SIG-M5 treated with dmso at 0.1 percent for 504 hours (cell line): ENCODE measurements around the gene TCP11L2.

ENCODE experiments used
- DNase-seq: peaks from one replicate; lab custom pipeline; 2025; ENCODE audit not compliant: unreplicated experiment; lab: John Stamatoyannopoulos, UW

The TCP11L2 gene

GRCh38 chr12:106302401-106303201 is at the start of gene TCP11L2:
Gene TCP11L2 (plus strand): TSS chr12:106302733. CDS start chr12:106311076, 8,343 bp downstream.
- DNase-seq = peak; percentile 75

GRCh38 chr12:106254724-106255123 is 47.8 kb upstream of the TCP11L2 start:
- no peak for DNase-seq

GRCh38 chr12:106255493-106255892 is 47.0 kb upstream of the TCP11L2 start:
- no peak for DNase-seq

GRCh38 chr12:106255952-106256351 is 46.6 kb upstream of the TCP11L2 start:
- no peak for DNase-seq

GRCh38 chr12:106256524-106256923 is 46.0 kb upstream of the TCP11L2 start:
- DNase-seq = no peak

- no peak for DNase-seq
Observed at GRCh38 chr12:106258226-106258625, 44.3 kb upstream of the TCP11L2 start.

- no peak for DNase-seq
Observed at GRCh38 chr12:106258935-106259334, 43.6 kb upstream of the TCP11L2 start.

- no peak for DNase-seq
Observed at GRCh38 chr12:106265116-106265515, 37.4 kb upstream of the TCP11L2 start.

- peak; percentile 74 for DNase-seq
Observed at GRCh38 chr12:106267535-106267934, 35.0 kb upstream of the TCP11L2 start.

GRCh38 chr12:106269150-106269771 is 33.3 kb upstream of the TCP11L2 start:
- peak; percentile 26 for DNase-seq

- no peak for DNase-seq
Observed at GRCh38 chr12:106271575-106272505, 30.7 kb upstream of the TCP11L2 start.

GRCh38 chr12:106273491-106273890 is 29.0 kb upstream of the TCP11L2 start:
- peak; percentile 26 for DNase-seq

- no peak for DNase-seq
Observed at GRCh38 chr12:106274012-106274411, 28.5 kb upstream of the TCP11L2 start.

GRCh38 chr12:106274575-106275121 is 27.9 kb upstream of the TCP11L2 start:
- no peak for DNase-seq

GRCh38 chr12:106275458-106275857 is 27.1 kb upstream of the TCP11L2 start:
- no peak for DNase-seq

GRCh38 chr12:106276032-106276740 is 26.3 kb upstream of the TCP11L2 start:
- peak; percentile 68 for DNase-seq

- no peak for DNase-seq
Observed at GRCh38 chr12:106280106-106280505, 22.4 kb upstream of the TCP11L2 start.

GRCh38 chr12:106281056-106281782 is 21.3 kb upstream of the TCP11L2 start:
- DNase-seq = no peak

- no peak for DNase-seq
Observed at GRCh38 chr12:106281804-106282203, 20.7 kb upstream of the TCP11L2 start.
